Panc1 (cell line): ENCODE results near the gene EP400. TPM values are rescaled to one million over a fixed set of nuclear protein-coding genes. Genes with fewer than 3 reads are reported as not detected.

ENCODE experiments used
- ATAC-seq: fragments of 200-7000 bp; cut with Tn5 transposase; 2 replicates; pipeline ENCODE4 v1.9.1; 2020; ENCODE audit warnings: mild to moderate bottlenecking, moderate library complexity
- BruUV-seq: library from RNA; stranded (reverse); fragments of 400-500 nt; replicated peaks from 2 replicates; lab custom pipeline; 2021; lab: Mats Ljungman, UMichigan
- CTCF ChIA-PET: fragments of 300-600 bp; sonication (Branson Sonifier 250); formaldehyde crosslinking; loops from one replicate; lab custom pipeline; 2022; ENCODE audit warnings: antibody characterized with exemption; lab: Charles Lee
- POLR2A ChIA-PET: fragments of 300-600 bp; sonication (Branson Sonifier 250); formaldehyde crosslinking; loops from one replicate; lab custom pipeline; 2022; ENCODE audit warnings: antibody characterized with exemption; lab: Charles Lee
- DNase-seq: peaks from one replicate; pipeline ENCODE4 v3.0.0-alpha.2; 2010; ENCODE audit warnings: low read depth, low spot score
- H3K27ac ChIP-seq: 2 replicates; pipeline ENCODE4 v1.5.1; 2011; ENCODE audit warnings: mild to moderate bottlenecking, low read length, inconsistent platforms
- H3K27me3 ChIP-seq: fragments of 200-500 bp; sonication (Bioruptor generic); 2 replicates; pipeline ENCODE4 v1.6.0; 2014; ENCODE audit warnings: low read length, inconsistent platforms; ENCODE audit not compliant: control insufficient read depth, insufficient read depth
- H3K36me3 ChIP-seq: fragments of 200-500 bp; sonication (Bioruptor generic); 2 replicates; pipeline ENCODE4 v1.5.1; 2014; ENCODE audit warnings: inconsistent platforms, mild to moderate bottlenecking, low read length, moderate library complexity; ENCODE audit not compliant: control insufficient read depth, insufficient read depth
- H3K4me1 ChIP-seq: 2 replicates; pipeline ENCODE4 v1.5.1; 2011; ENCODE audit warnings: inconsistent platforms, mild to moderate bottlenecking, low read length, moderate library complexity; ENCODE audit not compliant: control insufficient read depth, insufficient read depth
- H3K4me3 ChIP-seq, 2 experiments: 2 replicates each; pipeline ENCODE4 v1.5.1; 2011 to 2012; ENCODE audit warnings: low read depth in 2 of 2, low read length in 2 of 2, mild to moderate bottlenecking in 2 of 2, inconsistent platforms in 1 of 2, moderate library complexity in 1 of 2
- H3K9me3 ChIP-seq: fragments of 200-500 bp; sonication (Bioruptor generic); 2 replicates; pipeline ENCODE4 v1.5.1; 2014; ENCODE audit warnings: low read depth, mild to moderate bottlenecking, inconsistent platforms, low read length, moderate library complexity; ENCODE audit not compliant: control insufficient read depth, insufficient read depth
- CTCF ChIP-seq: fragments of 450-650 bp; IDR thresholded peaks from 2 replicates; pipeline ENCODE4 v1.5.1; 2017; ENCODE audit warnings: mild to moderate bottlenecking
- POLR2AphosphoS5 ChIP-seq: IDR thresholded peaks from 2 replicates; pipeline ENCODE4 v1.6.1; 2012; ENCODE audit warnings: mild to moderate bottlenecking, low read depth, low read length, moderate library complexity
- REST ChIP-seq, 2 experiments: IDR thresholded peaks; 2 replicates each; pipeline ENCODE4 v1.6.1; 2011 to 2012; ENCODE audit warnings: low read depth in 2 of 2, control low read depth in 1 of 2, low read length in 1 of 2, mild to moderate bottlenecking in 1 of 2, moderate library complexity in 1 of 2; ENCODE audit not compliant: insufficient read depth in 1 of 2
- SIN3A ChIP-seq: IDR thresholded peaks from 2 replicates; pipeline ENCODE4 v1.6.1; 2012; ENCODE audit warnings: low read depth, mild to moderate bottlenecking, low read length, moderate library complexity, borderline replicate concordance; ENCODE audit not compliant: insufficient read depth
- TCF7L2 ChIP-seq: IDR thresholded peaks from 2 replicates; pipeline ENCODE4 v1.6.1; 2011; ENCODE audit warnings: mild to moderate bottlenecking, low read depth, low read length, inconsistent platforms
- in situ Hi-C: cut with HindIII; loops from 2 replicates; pipeline ENCODE4 v1.10.0; 2016; ENCODE audit warnings: low sequenced_read_pairs, low pct_unique_long_range_greater_than_20kb
- intact Hi-C: fragments of 100-400 bp; cut with micrococcal nuclease; formaldehyde crosslinking; loops from one replicate; pipeline ENCODE4 v1.10.0; 2022; ENCODE audit not compliant: unreplicated experiment
- total RNA-seq: library from RNA; stranded (reverse); gene quantifications from one replicate; pipeline ENCODE4 v1.2.1, GENCODE V29; 2021; ENCODE audit not compliant: unreplicated experiment

EP400 gene
- total RNA-seq, 1 experiment from 2014 or later: 59.4 TPM

- CTCF ChIA-PET: no interaction called here
- H3K27me3 ChIP-seq: no peaks in the 10 kb centered on the region
Observed at GRCh38 chr12:131990066-131990979, 40.6 kb downstream of the EP400 start.

GRCh38 chr12:131990980-131991305 is 41.2 kb downstream of the EP400 start:
- in situ Hi-C loops: no loop called here
- TF ChIP-seq SIN3A (no peak), CTCF (no peak), POLR2AphosphoS5 (no peak), REST (IDR thresholded peaks at IDR 0.05; ENCODE audit: insufficient read depth in 1 of 2, low read depth in 2 of 2, low read length in 1 of 2) (no peak), TCF7L2 (no peak)
- ATAC-seq (no peak), DNase-seq (no peak)
- no peaks in the 10 kb centered on the region for H3K27me3 ChIP-seq
- no peak overlapping the region for H3K27ac ChIP-seq
- intact Hi-C loops: no loop called here
- no TSS peak for BruUV-seq
- no peaks in the 10 kb centered on the region for H3K4me1 ChIP-seq
- ChIA-PET POLR2A (no interaction called here), CTCF (no interaction called here)
- H3K9me3 ChIP-seq: no peaks in the 10 kb centered on the region
- no peak overlapping the region for H3K4me3 ChIP-seq
- H3K36me3 ChIP-seq: peaks cover 11% of the 10 kb centered on the region

More at GRCh38 chr12:131990066-131990979, 40.6 kb downstream of the EP400 start:
- Histone ChIP-seq H3K4me1 (no peaks in the 10 kb centered on the region), H3K27ac (no peak overlapping the region), H3K36me3 (peaks cover 11% of the 10 kb centered on the region), H3K4me3 (no peak overlapping the region), H3K9me3 (no peaks in the 10 kb centered on the region)
- in situ Hi-C loops (no loop called here), intact Hi-C loops (no loop called here)
- DNase-seq (no peak), ATAC-seq (no peak)
- no peak for TF ChIP-seq REST (IDR thresholded peaks at IDR 0.05; ENCODE audit: insufficient read depth in 1 of 2, low read depth in 2 of 2, low read length in 1 of 2)
- no peak for TF ChIP-seq TCF7L2
- TF ChIP-seq SIN3A: no peak
- TF ChIP-seq POLR2AphosphoS5: no peak
- no peak for TF ChIP-seq CTCF
- POLR2A ChIA-PET: interaction anchor here (0.6 kb wide), 1 partner anchor 229 kb away, joined by 5 read pairs; no protein-coding TSS in a partner anchor
- BruUV-seq: no TSS peak
